Neuronal stem cell (in vitro differentiated cells): Measurements from ENCODE around the gene MAGI1.

Source experiments
- DNase-seq: peaks from one replicate; pipeline ENCODE4 v3.0.0-alpha.2; 2013; ENCODE audit warnings: low spot score
- H2AFZ ChIP-seq: one replicate; pipeline ENCODE4 v1.6.1; 2013; ENCODE audit warnings: mild to moderate bottlenecking, low read length, inconsistent platforms
- H2AK5ac ChIP-seq: 2 replicates; pipeline ENCODE4 v1.6.1; 2013; ENCODE audit warnings: low read depth, mild to moderate bottlenecking, inconsistent platforms, low read length, moderate library complexity, mixed read lengths
- H2BK120ac ChIP-seq: 2 replicates; pipeline ENCODE4 v1.6.1; 2013; ENCODE audit warnings: low read depth, mild to moderate bottlenecking, inconsistent platforms, low read length, moderate library complexity, mixed read lengths
- H2BK12ac ChIP-seq: one replicate; pipeline ENCODE4 v1.6.1; 2013; ENCODE audit warnings: low read length, inconsistent platforms
- H2BK15ac ChIP-seq: 2 replicates; pipeline ENCODE4 v1.6.1; 2013; ENCODE audit warnings: mild to moderate bottlenecking, low read length, inconsistent platforms, mixed read lengths
- H2BK5ac ChIP-seq: one replicate; pipeline ENCODE4 v1.6.1; 2013; ENCODE audit warnings: inconsistent platforms, mild to moderate bottlenecking, low read length, moderate library complexity
- H3K14ac ChIP-seq: one replicate; pipeline ENCODE4 v1.6.1; 2013; ENCODE audit warnings: low read length, inconsistent platforms
- H3K18ac ChIP-seq: 2 replicates; pipeline ENCODE4 v1.6.1; 2013; ENCODE audit warnings: low read length, inconsistent platforms
- H3K23ac ChIP-seq: 2 replicates; pipeline ENCODE4 v1.6.1; 2013; ENCODE audit warnings: low read depth, mild to moderate bottlenecking, mixed read lengths, low read length, inconsistent platforms; ENCODE audit not compliant: poor library complexity
- H3K27ac ChIP-seq: replicated peaks from 3 replicates; pipeline ENCODE4 v1.5.1; 2013; ENCODE audit warnings: low read length, inconsistent platforms
- H3K27me3 ChIP-seq, 3 experiments: 2 replicates each; pipeline ENCODE4 v1.6.1; 2013; ENCODE audit warnings: low read length in 3 of 3, mild to moderate bottlenecking in 2 of 3, inconsistent platforms in 1 of 3, low read depth in 1 of 3, mixed read lengths in 1 of 3, moderate library complexity in 1 of 3; ENCODE audit not compliant: control insufficient read depth in 3 of 3, insufficient read depth in 3 of 3
- H3K36me3 ChIP-seq, 2 donors: replicated peaks in 1 of 2; 2 replicates each; pipeline ENCODE4 v1.6.1; 2013; ENCODE audit warnings: low read length in 2 of 2; ENCODE audit not compliant: control insufficient read depth in 2 of 2, insufficient read depth in 2 of 2
- H3K4ac ChIP-seq: 2 replicates; pipeline ENCODE4 v1.6.1; 2013; ENCODE audit warnings: inconsistent platforms, mild to moderate bottlenecking, low read length, moderate library complexity
- H3K4me1 ChIP-seq, 2 donors: 1 replicate in 1 of 2; 2 replicates in 1 of 2; pipeline ENCODE4 v1.6.1; 2013; ENCODE audit warnings: low read length in 2 of 2, low read depth in 1 of 2; ENCODE audit not compliant: control insufficient read depth in 2 of 2, insufficient read depth in 1 of 2
- H3K4me2 ChIP-seq: one replicate; pipeline ENCODE4 v1.6.1; 2013; ENCODE audit warnings: mild to moderate bottlenecking, low read length, inconsistent platforms; ENCODE audit not compliant: insufficient read depth, poor library complexity, severe bottlenecking
- H3K4me3 ChIP-seq, 2 donors: 2 replicates each; pipeline ENCODE4 v1.5.1; 2013; ENCODE audit warnings: low read length in 2 of 2, mild to moderate bottlenecking in 2 of 2, inconsistent platforms in 1 of 2, moderate library complexity in 1 of 2
- H3K79me1 ChIP-seq: one replicate; pipeline ENCODE4 v1.6.1; 2013; ENCODE audit warnings: low read depth, mild to moderate bottlenecking, inconsistent platforms, low read length, moderate library complexity
- H3K9ac ChIP-seq: one replicate; pipeline ENCODE4 v1.6.1; 2013; ENCODE audit warnings: mild to moderate bottlenecking, low read depth, low read length, inconsistent platforms; ENCODE audit not compliant: poor library complexity
- H3K9me3 ChIP-seq, 2 donors: replicated peaks in 1 of 2; 2 replicates each; pipeline versions ENCODE3 to v1.6.1; 2013; ENCODE audit warnings: low read length in 2 of 2, mild to moderate bottlenecking in 2 of 2, inconsistent platforms in 1 of 2, low read depth in 1 of 2, mixed read lengths in 1 of 2, moderate library complexity in 1 of 2; ENCODE audit not compliant: control insufficient read depth in 2 of 2, insufficient read depth in 1 of 2
- H4K8ac ChIP-seq: one replicate; pipeline ENCODE4 v1.6.1; 2013; ENCODE audit warnings: low read depth, mild to moderate bottlenecking, inconsistent platforms, low read length, moderate library complexity
- H4K91ac ChIP-seq: one replicate; pipeline ENCODE4 v1.6.1; 2013; ENCODE audit warnings: low read length, low read depth, mild to moderate bottlenecking, inconsistent platforms; ENCODE audit not compliant: poor library complexity
- WGBS, 2 donors: extraction: QIAGEN DNeasy Blood & Tissue Kit; methylation state at CpG; one replicate each; pipeline ENCODE4 v1.1.7; 2013; ENCODE audit warnings: missing lambda C conversion rate in 2 of 2, mixed read lengths in 1 of 2; ENCODE audit not compliant: insufficient read length in 2 of 2, insufficient replicate concordance in 1 of 2; ENCODE audit errors: extremely low coverage in 2 of 2; 5-methylcytosine and 5-hydroxymethylcytosine counted together

Gene MAGI1

DNA sequence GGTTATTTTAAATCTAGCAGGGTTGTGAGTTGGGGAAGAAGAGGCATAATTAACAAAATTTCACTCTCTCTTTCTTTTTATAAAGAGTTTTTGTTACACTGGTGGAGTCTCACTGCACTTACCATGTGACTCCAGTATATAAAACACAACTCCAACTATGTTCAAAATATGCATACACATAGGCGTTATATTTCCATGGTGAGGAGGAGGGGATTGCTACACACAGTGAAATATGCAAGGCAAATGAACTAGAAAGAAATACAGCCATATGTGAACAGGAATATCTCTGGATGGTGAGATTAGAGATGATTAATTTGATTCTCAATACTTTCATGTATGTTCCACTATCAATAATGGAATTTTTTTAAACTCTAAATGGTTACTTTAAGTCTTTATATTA lies 385.0 kb downstream of the MAGI1 start:
- Histone ChIP-seq H3K9ac (no peak overlapping the region), H3K9me3 (no peaks in the 10 kb centered on the region)
- no CpG with 5 or more reads among the region's 1 CpG for WGBS, 2 donors

DNA sequence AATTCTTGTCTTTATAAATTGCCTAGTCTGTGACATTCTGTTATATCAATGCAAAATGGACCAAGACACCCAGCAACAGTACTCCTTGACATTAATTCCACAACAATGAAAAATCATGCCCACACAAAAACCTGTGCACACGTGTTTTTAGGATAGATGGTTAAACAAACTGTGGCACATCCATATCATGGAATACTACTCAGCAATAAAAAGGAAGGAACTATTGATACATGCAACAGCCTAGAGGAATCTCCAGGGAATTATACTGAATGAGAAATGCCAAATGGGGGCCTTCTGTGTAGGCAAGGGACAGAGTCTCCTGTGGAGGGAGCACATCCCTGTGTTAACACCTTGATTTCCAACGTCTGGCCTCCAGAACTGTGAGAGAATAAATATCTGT lies 388.5 kb downstream of the MAGI1 start:
- H2BK15ac ChIP-seq: no peak overlapping the region
- H3K79me1 ChIP-seq: no peaks in the 10 kb centered on the region
- no peak overlapping the region for H2BK12ac ChIP-seq
- peaks cover 2 to 22% of the 10 kb centered on the region in 2 donors for H3K9me3 ChIP-seq
- H3K4me1 ChIP-seq: peaks cover 0 to 3% of the 10 kb centered on the region in 2 donors
- H3K27me3 ChIP-seq: no peaks in the 10 kb centered on the region
- H4K91ac ChIP-seq: no peak overlapping the region
- H3K18ac ChIP-seq: no peak overlapping the region
- H3K4me3 ChIP-seq: no peak overlapping the region
- no CpG with 5 or more reads among the region's 2 CpGs for WGBS, 2 donors
- H4K8ac ChIP-seq: no peak overlapping the region
- no peak overlapping the region for H2BK5ac ChIP-seq
- H3K14ac ChIP-seq: no peak overlapping the region
- no peak for DNase-seq
- no peak overlapping the region for H2BK120ac ChIP-seq
- no peaks in the 10 kb centered on the region for H3K36me3 ChIP-seq
- no peak overlapping the region for H3K27ac ChIP-seq
- no peak overlapping the region for H3K4me2 ChIP-seq
- H3K4ac ChIP-seq: no peak overlapping the region
- H2AK5ac ChIP-seq: no peak overlapping the region
- H3K23ac ChIP-seq: no peak overlapping the region
- no peak overlapping the region for H2AFZ ChIP-seq
- H3K9ac ChIP-seq: no peak overlapping the region

More for the DNA sequence above, 385.0 kb downstream of the MAGI1 start:
- Histone ChIP-seq H3K4me1 (peaks cover 2 to 3% of the 10 kb centered on the region in 2 donors), H3K14ac (no peak overlapping the region), H3K4me3 (no peak overlapping the region), H2BK120ac (no peak overlapping the region), H2AK5ac (no peak overlapping the region), H2BK15ac (no peak overlapping the region), H3K79me1 (no peaks in the 10 kb centered on the region), H4K91ac (no peak overlapping the region), H3K4me2 (no peak overlapping the region), H2AFZ (no peak overlapping the region), H3K4ac (no peak overlapping the region), H3K18ac (no peak overlapping the region), H2BK12ac (no peak overlapping the region), H3K36me3 (no peaks in the 10 kb centered on the region), H4K8ac (no peak overlapping the region), H3K27me3 (no peaks in the 10 kb centered on the region), H3K23ac (no peak overlapping the region), H3K27ac (no peak overlapping the region), H2BK5ac (no peak overlapping the region)
- no peak for DNase-seq

DNA sequence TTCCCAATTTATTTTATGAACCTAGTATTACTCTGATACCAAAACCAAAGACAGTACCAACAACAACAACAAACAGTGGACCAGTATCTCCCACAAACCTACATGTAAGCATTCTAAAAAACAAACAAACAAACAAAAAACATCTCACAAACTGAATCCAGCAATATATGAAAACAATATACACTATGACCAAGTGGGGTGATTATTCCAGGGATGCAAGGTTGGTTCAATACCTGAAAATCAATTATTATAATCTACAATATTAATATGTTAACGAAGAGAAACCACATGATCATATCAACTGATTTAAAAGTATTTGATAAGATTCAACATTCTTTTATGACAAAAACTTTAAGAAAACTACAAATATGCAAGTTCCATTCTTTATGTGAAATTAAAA lies 391.3 kb downstream of the MAGI1 start:
- Histone ChIP-seq H4K8ac (no peak overlapping the region), H2BK120ac (no peak overlapping the region), H4K91ac (no peak overlapping the region), H2BK5ac (no peak overlapping the region), H3K4ac (no peak overlapping the region), H3K23ac (no peak overlapping the region), H3K4me1 (peaks cover 0 to 5% of the 10 kb centered on the region in 2 donors), H3K27me3 (no peaks in the 10 kb centered on the region), H3K4me2 (no peak overlapping the region), H3K18ac (no peak overlapping the region), H2AFZ (no peak overlapping the region), H3K36me3 (no peaks in the 10 kb centered on the region), H2AK5ac (no peak overlapping the region), H3K79me1 (no peaks in the 10 kb centered on the region), H3K9me3 (peaks cover 2 to 22% of the 10 kb centered on the region in 2 donors), H3K9ac (no peak overlapping the region), H3K27ac (no peak overlapping the region), H3K14ac (no peak overlapping the region), H2BK12ac (no peak overlapping the region), H3K4me3 (no peak overlapping the region), H2BK15ac (no peak overlapping the region)
- no CpG with 5 or more reads among the region's 1 CpG for WGBS, 2 donors
- no peak for DNase-seq

GRCh38 chr3:65642883-65643282 lies 395.8 kb downstream of the MAGI1 start:
- Histone ChIP-seq H3K27ac (no peak overlapping the region), H3K4me1 (peaks cover 0 to 8% of the 10 kb centered on the region in 2 donors), H2AFZ (no peak overlapping the region), H3K14ac (no peak overlapping the region), H3K23ac (no peak overlapping the region), H2AK5ac (no peak overlapping the region), H3K4me3 (no peak overlapping the region), H3K18ac (no peak overlapping the region), H4K91ac (no peak overlapping the region), H4K8ac (no peak overlapping the region), H3K4ac (no peak overlapping the region), H3K27me3 (no peaks in the 10 kb centered on the region), H3K36me3 (no peaks in the 10 kb centered on the region), H2BK120ac (no peak overlapping the region), H3K4me2 (no peak overlapping the region), H3K79me1 (no peaks in the 10 kb centered on the region), H2BK12ac (no peak overlapping the region), H3K9me3 (peaks cover 0 to 19% of the 10 kb centered on the region in 2 donors), H3K9ac (no peak overlapping the region), H2BK5ac (no peak overlapping the region), H2BK15ac (no peak overlapping the region)
- no peak for DNase-seq
- no CpG with 5 or more reads among the region's 1 CpG for WGBS, 2 donors
